ENCODE measurements around the gene PIN4. TPM values are rescaled to one million over a fixed set of nuclear protein-coding genes. Genes with fewer than 3 reads are reported as not detected.

The PIN4 gene
- polyA plus RNA-seq, 1 donor (not counting 4 experiments of a cell fraction or from before 2014, with no cell fraction given): 31.0 TPM

GRCh38 chrX:72201836-72202536 is 20.4 kb downstream of the PIN4 start:
- peak overlapping the region in 2 of 3 experiments; percentile 15 to 23 for H3K4me3 ChIP-seq (ENCODE audit: control insufficient read depth in 2 of 3, extremely low read depth in 1 of 3, insufficient read depth in 2 of 3, low read depth in 1 of 3, low read length in 3 of 3)
- dilution Hi-C loops (cut with MboI; ENCODE audit: extremely low pct_ligation_motif_present, low sequenced_read_pairs): no loop called here
- peaks cover 20% of the 10 kb centered on the region for H3K4me1 ChIP-seq (ENCODE audit: control insufficient read depth, extremely low read depth, insufficient read depth, low read length)
- peak; percentile 70 for FAIRE-seq
- H3K4me2 ChIP-seq (ENCODE audit: control insufficient read depth, extremely low read depth, insufficient read depth, low read depth, low read length): peak overlapping the region; percentile 68
- TF ChIP-seq CTCF (optimal IDR thresholded peaks at IDR 0.05 in 1 of 3, IDR thresholded peaks at IDR 0.05 in 1 of 3, conservative IDR thresholded peaks at IDR 0.05 in 1 of 3; ENCODE audit: extremely low read depth in 1 of 3, insufficient read depth in 2 of 3, low read length in 3 of 3) (no peak), EZH2 (IDR thresholded peaks at IDR 0.05; ENCODE audit: low read length) (no peak)
- H4K20me1 ChIP-seq (ENCODE audit: control insufficient read depth, extremely low read depth, insufficient read depth, low read length): no peaks in the 10 kb centered on the region
- peaks cover 4% of the 10 kb centered on the region for H3K27me3 ChIP-seq (ENCODE audit: control insufficient read depth, extremely low read depth, insufficient read depth, low read length)
- H3K36me3 ChIP-seq (ENCODE audit: control insufficient read depth in 2 of 2, extremely low read depth in 1 of 2, insufficient read depth in 2 of 2, low read length in 2 of 2): no peaks in the 10 kb centered on the region
- no peak overlapping the region for H2AFZ ChIP-seq (ENCODE audit: control insufficient read depth, low read length)
- no peaks in the 10 kb centered on the region for H3K9me3 ChIP-seq (ENCODE audit: control insufficient read depth, low read depth, low read length)
- peak overlapping the region; percentile 42 for H3K9ac ChIP-seq (ENCODE audit: control insufficient read depth, extremely low read depth, insufficient read depth, low read length)
- H3K9me1 ChIP-seq (ENCODE audit: control insufficient read depth, extremely low read depth, insufficient read depth, low read length): no peaks in the 10 kb centered on the region
- H3K27ac ChIP-seq (ENCODE audit: control insufficient read depth, insufficient read depth, low read length): peak overlapping the region; percentile 81
- no peaks in the 10 kb centered on the region for H3K79me2 ChIP-seq (ENCODE audit: control insufficient read depth, insufficient read depth, low read length)
- no peak for DNase-seq (ENCODE audit: low read depth, low spot score)

- Histone ChIP-seq H3K9ac (ENCODE audit: control insufficient read depth, extremely low read depth, insufficient read depth, low read length) (no peak overlapping the region), H3K36me3 (ENCODE audit: control insufficient read depth in 2 of 2, extremely low read depth in 1 of 2, insufficient read depth in 2 of 2, low read length in 2 of 2) (no peaks in the 10 kb centered on the region), H2AFZ (ENCODE audit: control insufficient read depth, low read length) (no peak overlapping the region), H3K79me2 (ENCODE audit: control insufficient read depth, insufficient read depth, low read length) (no peaks in the 10 kb centered on the region), H4K20me1 (ENCODE audit: control insufficient read depth, extremely low read depth, insufficient read depth, low read length) (no peaks in the 10 kb centered on the region), H3K9me1 (ENCODE audit: control insufficient read depth, extremely low read depth, insufficient read depth, low read length) (no peaks in the 10 kb centered on the region), H3K9me3 (ENCODE audit: control insufficient read depth, low read depth, low read length) (no peaks in the 10 kb centered on the region), H3K4me1 (ENCODE audit: control insufficient read depth, extremely low read depth, insufficient read depth, low read length) (peaks cover 20% of the 10 kb centered on the region), H3K4me2 (ENCODE audit: control insufficient read depth, extremely low read depth, insufficient read depth, low read depth, low read length) (no peak overlapping the region), H3K27me3 (ENCODE audit: control insufficient read depth, extremely low read depth, insufficient read depth, low read length) (peaks cover 4% of the 10 kb centered on the region), H3K4me3 (ENCODE audit: control insufficient read depth in 2 of 3, extremely low read depth in 1 of 3, insufficient read depth in 2 of 3, low read depth in 1 of 3, low read length in 3 of 3) (no peak overlapping the region), H3K27ac (ENCODE audit: control insufficient read depth, insufficient read depth, low read length) (peak overlapping the region; percentile 81)
- dilution Hi-C loops (cut with MboI; ENCODE audit: extremely low pct_ligation_motif_present, low sequenced_read_pairs): no loop called here
- no peak for DNase-seq (ENCODE audit: low read depth, low spot score)
- TF ChIP-seq CTCF (optimal IDR thresholded peaks at IDR 0.05 in 1 of 3, IDR thresholded peaks at IDR 0.05 in 1 of 3, conservative IDR thresholded peaks at IDR 0.05 in 1 of 3; ENCODE audit: extremely low read depth in 1 of 3, insufficient read depth in 2 of 3, low read length in 3 of 3): no peak
- TF ChIP-seq EZH2 (IDR thresholded peaks at IDR 0.05; ENCODE audit: low read length): no peak
- no peak for FAIRE-seq
Observed at GRCh38 chrX:72202792-72203401, 21.3 kb downstream of the PIN4 start.

Measured in keratinocyte (primary cell).